SK-N-SH (cell line): ENCODE data around the gene ZFX. TPM values are rescaled to one million over a fixed set of nuclear protein-coding genes. Genes with fewer than 3 reads are reported as not detected.
"Not testable (repeated sequence)": the region's sequence is repeated elsewhere in the genome, so short reads cannot be mapped to it uniquely, and the experiment has no call there.

Source experiments
- CTCF ChIA-PET: fragments of 300-600, 350-600 bp; formaldehyde crosslinking; extraction: SDS; loops from one replicate; lab custom pipeline; 2021; lab: Yijun Ruan, JAX
- POLR2A ChIA-PET: fragments of 350-600 bp; sonication (Branson Sonifier 250); formaldehyde crosslinking; extraction: SDS; loops from one replicate; lab custom pipeline; 2020; ENCODE audit warnings: antibody characterized with exemption, inconsistent platforms; lab: Yijun Ruan, JAX
- DNase-seq: peaks from one replicate; pipeline ENCODE4 v3.0.0; 2012
- H2AFZ ChIP-seq: fragments of 200-600 bp; sonication (generic); 2 replicates; pipeline ENCODE4 v1.8.1; 2016; ENCODE audit warnings: antibody characterized with exemption, mild to moderate bottlenecking, low read depth
- H3F3A ChIP-seq: fragments of 200-600 bp; sonication (generic); replicated peaks from 2 replicates; pipeline ENCODE3; 2016; ENCODE audit warnings: antibody characterized with exemption, mild to moderate bottlenecking; ENCODE audit not compliant: insufficient read depth
- H3K27ac ChIP-seq, 2 experiments: fragments of 200-500 bp in 1 of 2; fragments of 200-600 bp in 1 of 2; sonication (Bioruptor generic) in 1 of 2; sonication (generic), shearing (Covaris generic) in 1 of 2; 2 replicates each; pipeline versions ENCODE4 v1.5.1 to v1.6.1; 2014 to 2016; ENCODE audit warnings: low read depth in 2 of 2, inconsistent platforms in 1 of 2, low read length in 1 of 2, mild to moderate bottlenecking in 1 of 2, mixed read lengths in 1 of 2
- H3K27me3 ChIP-seq: fragments of 200-600 bp; sonication (generic), shearing (Covaris generic); 2 replicates; pipeline ENCODE4 v1.6.1; 2016; ENCODE audit warnings: mixed run types; ENCODE audit not compliant: insufficient read depth
- H3K36me3 ChIP-seq, 2 experiments: fragments of 200-500 bp in 1 of 2; fragments of 200-600 bp in 1 of 2; sonication (Bioruptor generic) in 1 of 2; sonication (generic) in 1 of 2; replicated peaks in 1 of 2; 2 replicates each; pipeline versions ENCODE3 to v1.5.1; 2014 to 2016; ENCODE audit warnings: low read length in 1 of 2, mild to moderate bottlenecking in 1 of 2; ENCODE audit not compliant: insufficient read depth in 2 of 2, control insufficient read depth in 1 of 2
- H3K4me1 ChIP-seq, 2 experiments: fragments of 200-500 bp in 1 of 2; fragments of 200-600 bp in 1 of 2; sonication (Bioruptor generic) in 1 of 2; sonication (generic), shearing (Covaris generic) in 1 of 2; 2 replicates each; pipeline versions ENCODE4 v1.5.1 to v1.6.1; 2014 to 2016; ENCODE audit warnings: low read depth in 1 of 2, low read length in 1 of 2, mixed run types in 1 of 2; ENCODE audit not compliant: insufficient read depth in 2 of 2, control insufficient read depth in 1 of 2
- H3K4me2 ChIP-seq: fragments of 200-600 bp; sonication (generic), shearing (Covaris generic); 2 replicates; pipeline ENCODE4 v1.6.1; 2017; ENCODE audit warnings: mixed run types
- H3K4me3 ChIP-seq, 2 experiments: fragments of 200-500 bp in 1 of 2; fragments of 200-600 bp in 1 of 2; sonication (Bioruptor generic) in 1 of 2; sonication (generic), shearing (Covaris generic) in 1 of 2; 2 replicates each; pipeline versions ENCODE4 v1.5.1 to v1.8.1; 2014 to 2016; ENCODE audit warnings: low read depth in 2 of 2, inconsistent platforms in 1 of 2, low read length in 1 of 2, mild to moderate bottlenecking in 1 of 2, mixed read lengths in 1 of 2, moderate library complexity in 1 of 2
- H3K79me2 ChIP-seq: fragments of 200-600 bp; sonication (generic); 2 replicates; pipeline ENCODE4 v1.8.1; 2017; ENCODE audit warnings: mild to moderate bottlenecking; ENCODE audit not compliant: insufficient read depth
- H3K9ac ChIP-seq: fragments of 200-600 bp; sonication (generic); 2 replicates; pipeline ENCODE4 v1.6.1; 2017; ENCODE audit warnings: mixed run types
- H3K9me2 ChIP-seq: fragments of 200-600 bp; sonication (generic); 2 replicates; pipeline ENCODE4 v1.6.1; 2017; ENCODE audit warnings: mixed run types
- H3K9me3 ChIP-seq: fragments of 200-600 bp; sonication (generic); 2 replicates; pipeline ENCODE4 v1.6.1; 2017; ENCODE audit warnings: mixed run types, mild to moderate bottlenecking, moderate library complexity
- H4K20me1 ChIP-seq: fragments of 200-600 bp; sonication (generic); 2 replicates; pipeline ENCODE4 v1.6.1; 2017; ENCODE audit warnings: mild to moderate bottlenecking, mixed run types; ENCODE audit not compliant: insufficient read depth
- CHD2 ChIP-seq: fragments of 150-350 bp; IDR thresholded peaks from 2 replicates; pipeline ENCODE4 v1.6.1; 2018; ENCODE audit warnings: low read length; ENCODE audit not compliant: partially characterized antibody
- ELF1 ChIP-seq: IDR thresholded peaks from 2 replicates; pipeline ENCODE4 v1.4.0; 2012
- EZH2phosphoT487 ChIP-seq: fragments of 200-600 bp; sonication (generic); IDR thresholded peaks from 2 replicates; pipeline ENCODE4 v1.6.1; 2017; ENCODE audit warnings: low read depth, mixed run types, mild to moderate bottlenecking, antibody characterized with exemption, moderate library complexity, borderline replicate concordance
- FOXM1 ChIP-seq: IDR thresholded peaks from 2 replicates; pipeline ENCODE4 v1.4.0; 2012; ENCODE audit warnings: low read depth, mild to moderate bottlenecking
- GABPA ChIP-seq: IDR thresholded peaks from 2 replicates; pipeline ENCODE4 v1.4.0; 2012; ENCODE audit warnings: low read depth, mild to moderate bottlenecking
- GATA2 ChIP-seq: sonication (generic); formaldehyde crosslinking; IDR thresholded peaks from 2 replicates; pipeline ENCODE4 v1.5.0; 2020; ENCODE audit warnings: mild to moderate bottlenecking, missing genetic modification reagents
- JUND ChIP-seq: IDR thresholded peaks from 2 replicates; pipeline ENCODE4 v1.4.0; 2012
- NFIC ChIP-seq: IDR thresholded peaks from 2 replicates; pipeline ENCODE4 v1.4.0; 2012; ENCODE audit warnings: borderline replicate concordance
- RAD21 ChIP-seq: IDR thresholded peaks from 2 replicates; pipeline ENCODE4 v1.6.1; 2012; ENCODE audit warnings: mild to moderate bottlenecking, low read length
- RCOR1 ChIP-seq: fragments of 150-350 bp; IDR thresholded peaks from 2 replicates; pipeline ENCODE4 v1.6.1; 2017; ENCODE audit warnings: antibody characterized with exemption, low read length
- RFX5 ChIP-seq: IDR thresholded peaks from 2 replicates; pipeline ENCODE4 v1.6.1; 2012; ENCODE audit warnings: mild to moderate bottlenecking, improper control_type of control experiment, low read length
- SMC3 ChIP-seq: IDR thresholded peaks from 2 replicates; pipeline ENCODE4 v1.6.1; 2012; ENCODE audit warnings: low read depth, low read length, improper control_type of control experiment
- TAF1 ChIP-seq: IDR thresholded peaks from 2 replicates; pipeline ENCODE4 v1.6.1; 2012; ENCODE audit warnings: low read depth, mild to moderate bottlenecking, low read length, moderate library complexity, borderline replicate concordance
- TCF12 ChIP-seq: IDR thresholded peaks from 2 replicates; pipeline ENCODE4 v1.4.0; 2012
- TEAD4 ChIP-seq: IDR thresholded peaks from 2 replicates; pipeline ENCODE4 v1.4.0; 2012; ENCODE audit warnings: mild to moderate bottlenecking, borderline replicate concordance; ENCODE audit not compliant: insufficient read depth
- YY1 ChIP-seq: IDR thresholded peaks from 2 replicates; pipeline ENCODE4 v1.4.0; 2012; ENCODE audit warnings: low read depth, mild to moderate bottlenecking
- WGBS: methylation state at CpG from one replicate; pipeline ENCODE4 v1.1.6; 2017; ENCODE audit warnings: low lambda C conversion rate; 5-methylcytosine and 5-hydroxymethylcytosine counted together
- polyA plus RNA-seq, 3 experiments: library from polyadenylated mRNA; depleted of rRNA; stranded (reverse); fragments of >200 nt; gene quantifications; 2 replicates each; pipeline ENCODE4 v1.2.3, GENCODE V29; 2012
- TF ChIP-seq, protein P1 (sequence below): IDR thresholded peaks from 2 replicates; pipeline ENCODE4; 2012
- TF ChIP-seq, protein P2 (sequence below): IDR thresholded peaks from 2 replicates; pipeline ENCODE4 v1.4.0; 2012; ENCODE audit warnings: low read depth
- TF ChIP-seq, protein P3 (sequence below): fragments of 200-600 bp; sonication (generic); IDR thresholded peaks from 2 replicates; pipeline ENCODE4 v1.6.1; 2017; ENCODE audit warnings: antibody characterized with exemption, mild to moderate bottlenecking, moderate library complexity
- TF ChIP-seq, protein P4 (sequence below): IDR thresholded peaks from 2 replicates; pipeline ENCODE4 v1.4.0; 2012; ENCODE audit warnings: low read depth, borderline replicate concordance
- TF ChIP-seq, protein P5 (sequence below): fragments of 150-350 bp; IDR thresholded peaks from 2 replicates; pipeline ENCODE4 v1.6.1; 2017; ENCODE audit warnings: antibody characterized with exemption, low read length, low read depth, borderline replicate concordance

ZFX gene
- polyA plus RNA-seq, 1 of the 3 experiments (the other 2 are of a cell fraction) = 9.0 TPM

DNA sequence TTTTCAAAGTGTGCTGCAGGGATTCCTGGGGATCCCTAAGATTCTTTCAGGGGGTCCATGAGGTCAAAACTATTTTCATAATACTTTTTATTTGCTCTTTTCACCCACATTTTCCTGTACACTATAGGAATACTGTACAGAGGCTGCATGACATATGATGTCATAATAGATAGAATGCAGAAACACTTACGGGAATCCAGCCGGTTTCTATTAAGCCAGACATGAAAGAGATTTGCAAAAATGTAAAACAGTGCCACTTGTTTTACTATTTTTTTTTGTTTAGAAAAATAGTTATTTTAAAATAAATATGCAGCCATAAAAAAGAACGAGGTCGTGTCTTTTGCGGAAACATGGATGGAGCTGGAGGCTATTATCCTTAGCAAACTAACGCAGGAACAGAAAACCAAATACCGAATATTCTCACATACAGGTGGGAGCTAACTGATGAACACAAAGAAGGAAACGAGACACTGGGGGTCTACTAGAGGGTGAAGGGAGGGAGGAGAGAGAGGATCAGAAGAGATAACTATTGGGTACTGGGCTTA is 5.0 kb downstream of the ZFX start (continued):
- TF ChIP-seq EZH2phosphoT487 = no peak
- no peak for TF ChIP-seq RFX5
- TF ChIP-seq RAD21 = no peak
- TF ChIP-seq TEAD4 = no peak
- TF ChIP-seq, protein P1, sequence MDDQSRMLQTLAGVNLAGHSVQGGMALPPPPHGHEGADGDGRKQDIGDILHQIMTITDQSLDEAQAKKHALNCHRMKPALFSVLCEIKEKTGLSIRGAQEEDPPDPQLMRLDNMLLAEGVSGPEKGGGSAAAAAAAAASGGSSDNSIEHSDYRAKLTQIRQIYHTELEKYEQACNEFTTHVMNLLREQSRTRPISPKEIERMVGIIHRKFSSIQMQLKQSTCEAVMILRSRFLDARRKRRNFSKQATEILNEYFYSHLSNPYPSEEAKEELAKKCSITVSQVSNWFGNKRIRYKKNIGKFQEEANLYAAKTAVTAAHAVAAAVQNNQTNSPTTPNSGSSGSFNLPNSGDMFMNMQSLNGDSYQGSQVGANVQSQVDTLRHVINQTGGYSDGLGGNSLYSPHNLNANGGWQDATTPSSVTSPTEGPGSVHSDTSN = peak; percentile 34; the same call in 1 of the 2 replicates
- no peak for TF ChIP-seq NFIC
- TF ChIP-seq, protein P2, sequence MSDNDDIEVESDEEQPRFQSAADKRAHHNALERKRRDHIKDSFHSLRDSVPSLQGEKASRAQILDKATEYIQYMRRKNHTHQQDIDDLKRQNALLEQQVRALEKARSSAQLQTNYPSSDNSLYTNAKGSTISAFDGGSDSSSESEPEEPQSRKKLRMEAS = no peak
- TF ChIP-seq SMC3 = no peak
- no peak for TF ChIP-seq FOXM1
- TF ChIP-seq CHD2 = no peak

DNA sequence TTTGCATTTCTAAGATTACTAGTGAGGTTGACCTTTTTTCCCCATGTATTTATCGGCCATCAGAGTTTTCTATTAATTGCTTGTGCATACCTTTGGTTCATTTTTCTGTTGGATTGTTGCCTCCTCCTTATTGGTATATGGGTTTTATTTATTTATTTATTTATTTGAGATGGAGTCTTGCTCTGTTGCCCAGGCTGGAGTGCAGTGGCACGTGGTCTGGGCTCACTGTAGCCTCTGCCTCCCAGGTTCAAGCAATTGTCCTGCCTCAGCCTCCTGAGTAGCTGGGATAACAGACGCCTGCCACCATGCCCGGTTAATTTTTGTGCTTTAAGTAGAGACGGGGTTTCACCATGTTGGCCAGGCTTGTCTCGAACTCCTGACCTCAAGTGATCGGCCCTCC is 6.2 kb downstream of the ZFX start:
- Histone ChIP-seq H3K4me1 (peaks cover 27 to 40% of the 10 kb centered on the region in 2 experiments; a peak in 3 of 4 replicates), H3K79me2 (peaks cover 100% of the 10 kb centered on the region), H3F3A (peaks cover 17% of the 10 kb centered on the region), H4K20me1 (peaks cover 98% of the 10 kb centered on the region), H3K27ac (peak overlapping the region in 1 of 2 experiments; percentile 2; a peak in 2 of 4 replicates), H3K36me3 (peaks cover 2 to 21% of the 10 kb centered on the region in 2 experiments)
- H3K27me3 ChIP-seq, H3K4me2 ChIP-seq, H2AFZ ChIP-seq, DNase-seq, H3K9me3 ChIP-seq, POLR2A ChIA-PET, H3K4me3 ChIP-seq, H3K9me2 ChIP-seq, H3K9ac ChIP-seq: not testable (repeated sequence)
- WGBS = 92% methylated on average over 7 of the region's 7 CpGs
- CTCF ChIA-PET = interaction anchor here (0.6 kb wide), 1 partner anchor 13 kb away, joined by 3 read pairs; no protein-coding TSS in a partner anchor

DNA sequence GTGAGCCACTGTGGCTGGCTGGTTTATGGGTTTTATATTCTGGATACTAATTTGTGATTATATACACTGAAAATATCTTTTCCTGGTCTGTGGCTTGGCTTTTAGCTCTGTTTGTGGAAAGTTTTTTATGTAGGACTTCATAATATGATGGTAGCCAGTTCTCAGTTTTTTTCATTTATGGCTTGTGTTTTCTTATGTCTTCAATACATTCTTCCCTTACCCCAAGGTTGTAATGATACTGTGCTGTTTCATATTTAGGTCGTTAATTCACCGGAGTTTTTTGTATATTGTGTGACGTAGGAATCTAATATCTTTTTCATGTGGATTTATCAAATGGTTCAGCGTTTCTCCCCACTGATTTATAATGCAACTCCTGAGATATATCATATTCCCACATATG is 6.6 kb downstream of the ZFX start:
- H3K9me3 ChIP-seq = no peaks in the 10 kb centered on the region
- peaks cover 2 to 21% of the 10 kb centered on the region in 2 experiments for H3K36me3 ChIP-seq
- H3F3A ChIP-seq = peaks cover 13% of the 10 kb centered on the region
- TF ChIP-seq TAF1 (no peak), RCOR1 (no peak), GATA2 (CRISPR knock-in tag) (no peak), TCF12 (no peak), RFX5 (no peak), JUND (no peak), ELF1 (no peak), GABPA (no peak), YY1 (no peak)
- TF ChIP-seq, protein P3, sequence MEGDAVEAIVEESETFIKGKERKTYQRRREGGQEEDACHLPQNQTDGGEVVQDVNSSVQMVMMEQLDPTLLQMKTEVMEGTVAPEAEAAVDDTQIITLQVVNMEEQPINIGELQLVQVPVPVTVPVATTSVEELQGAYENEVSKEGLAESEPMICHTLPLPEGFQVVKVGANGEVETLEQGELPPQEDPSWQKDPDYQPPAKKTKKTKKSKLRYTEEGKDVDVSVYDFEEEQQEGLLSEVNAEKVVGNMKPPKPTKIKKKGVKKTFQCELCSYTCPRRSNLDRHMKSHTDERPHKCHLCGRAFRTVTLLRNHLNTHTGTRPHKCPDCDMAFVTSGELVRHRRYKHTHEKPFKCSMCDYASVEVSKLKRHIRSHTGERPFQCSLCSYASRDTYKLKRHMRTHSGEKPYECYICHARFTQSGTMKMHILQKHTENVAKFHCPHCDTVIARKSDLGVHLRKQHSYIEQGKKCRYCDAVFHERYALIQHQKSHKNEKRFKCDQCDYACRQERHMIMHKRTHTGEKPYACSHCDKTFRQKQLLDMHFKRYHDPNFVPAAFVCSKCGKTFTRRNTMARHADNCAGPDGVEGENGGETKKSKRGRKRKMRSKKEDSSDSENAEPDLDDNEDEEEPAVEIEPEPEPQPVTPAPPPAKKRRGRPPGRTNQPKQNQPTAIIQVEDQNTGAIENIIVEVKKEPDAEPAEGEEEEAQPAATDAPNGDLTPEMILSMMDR = no peak
- TF ChIP-seq, protein P4, sequence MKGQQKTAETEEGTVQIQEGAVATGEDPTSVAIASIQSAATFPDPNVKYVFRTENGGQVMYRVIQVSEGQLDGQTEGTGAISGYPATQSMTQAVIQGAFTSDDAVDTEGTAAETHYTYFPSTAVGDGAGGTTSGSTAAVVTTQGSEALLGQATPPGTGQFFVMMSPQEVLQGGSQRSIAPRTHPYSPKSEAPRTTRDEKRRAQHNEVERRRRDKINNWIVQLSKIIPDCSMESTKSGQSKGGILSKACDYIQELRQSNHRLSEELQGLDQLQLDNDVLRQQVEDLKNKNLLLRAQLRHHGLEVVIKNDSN = no peak
- TF ChIP-seq, protein P1 = no peak
- TF ChIP-seq, protein P5, sequence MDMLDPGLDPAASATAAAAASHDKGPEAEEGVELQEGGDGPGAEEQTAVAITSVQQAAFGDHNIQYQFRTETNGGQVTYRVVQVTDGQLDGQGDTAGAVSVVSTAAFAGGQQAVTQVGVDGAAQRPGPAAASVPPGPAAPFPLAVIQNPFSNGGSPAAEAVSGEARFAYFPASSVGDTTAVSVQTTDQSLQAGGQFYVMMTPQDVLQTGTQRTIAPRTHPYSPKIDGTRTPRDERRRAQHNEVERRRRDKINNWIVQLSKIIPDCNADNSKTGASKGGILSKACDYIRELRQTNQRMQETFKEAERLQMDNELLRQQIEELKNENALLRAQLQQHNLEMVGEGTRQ = no peak
- no peak overlapping the region for H3K4me2 ChIP-seq
- ChIA-PET POLR2A (no interaction called here), CTCF (interaction anchor here (0.6 to 1.7 kb wide), 3 partner anchors 13 to 102 kb away, joined by 3 to 5 read pairs (median 5); partner anchors contain the start of gene EIF2S3)
- peaks cover 98% of the 10 kb centered on the region for H4K20me1 ChIP-seq
- 58% methylated on average over 4 of the region's 4 CpGs for WGBS
- peaks cover 25 to 40% of the 10 kb centered on the region in 2 experiments; a peak in 3 of 4 replicates for H3K4me1 ChIP-seq
- H2AFZ ChIP-seq = no peak overlapping the region
- no peaks in the 10 kb centered on the region for H3K9me2 ChIP-seq
- H3K27ac ChIP-seq = peak overlapping the region in 1 of 2 experiments; percentile 2; a peak in 2 of 4 replicates
- DNase-seq = no peak
- H3K79me2 ChIP-seq = peaks cover 100% of the 10 kb centered on the region
- no peak overlapping the region for H3K4me3 ChIP-seq
- no peaks in the 10 kb centered on the region for H3K27me3 ChIP-seq
- no peak overlapping the region for H3K9ac ChIP-seq
